Body of pancreas (tissue), 4 donors: Measurements from ENCODE around the gene NCOA3.

ENCODE experiments used
- POLR2A ChIP-seq, 3 donors: fragments of 450-650 bp; IDR thresholded peaks; one replicate each; pipeline ENCODE4 v1.6.1; 2016; ENCODE audit warnings: antibody characterized with exemption in 3 of 3, mild to moderate bottlenecking in 2 of 3
- TF ChIP-seq, protein P1 (sequence below), 7 experiments: fragments of 450-650 bp in 4 of 7; fragments of 200-600 bp in 3 of 7; sonication (generic) in 3 of 7; IDR thresholded peaks; one replicate each; pipeline ENCODE4 v1.5.1; 2016 to 2019; ENCODE audit warnings: antibody characterized with exemption in 7 of 7

DNA sequence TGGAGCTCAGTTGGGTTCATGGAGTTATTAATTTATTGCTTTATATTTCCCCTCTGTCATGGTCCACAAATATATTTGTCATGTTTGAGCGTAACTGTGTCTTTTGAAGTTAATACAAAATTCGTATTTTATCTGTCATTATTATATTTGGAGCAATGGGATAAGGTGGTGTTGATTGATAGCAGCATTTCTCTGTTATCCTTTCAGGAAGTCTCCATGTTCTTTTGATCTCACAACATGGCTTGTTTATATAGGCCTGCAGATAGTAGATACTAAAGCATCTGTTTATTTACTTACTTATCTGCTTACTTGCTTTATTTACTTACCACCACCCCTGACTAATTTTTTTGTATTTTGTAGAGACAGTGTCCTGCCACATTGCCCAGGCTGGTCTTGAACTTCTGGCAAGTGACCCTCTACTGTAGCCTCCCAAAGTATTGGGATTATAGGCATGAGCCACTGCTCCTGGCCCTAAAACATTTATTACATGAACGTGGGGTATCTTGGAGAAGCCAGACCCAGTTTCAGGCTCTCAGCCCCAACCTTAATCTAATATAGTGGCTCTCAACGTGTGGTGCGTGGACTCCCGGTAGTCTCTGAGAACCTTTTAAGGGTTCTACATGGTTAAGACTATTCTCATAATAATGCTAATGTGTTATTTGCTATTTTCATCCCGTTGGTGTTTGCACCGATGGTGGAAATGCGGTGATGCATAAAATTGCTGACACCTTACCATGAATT lies 104.2 kb downstream of the NCOA3 start:
- TF ChIP-seq, protein P1, sequence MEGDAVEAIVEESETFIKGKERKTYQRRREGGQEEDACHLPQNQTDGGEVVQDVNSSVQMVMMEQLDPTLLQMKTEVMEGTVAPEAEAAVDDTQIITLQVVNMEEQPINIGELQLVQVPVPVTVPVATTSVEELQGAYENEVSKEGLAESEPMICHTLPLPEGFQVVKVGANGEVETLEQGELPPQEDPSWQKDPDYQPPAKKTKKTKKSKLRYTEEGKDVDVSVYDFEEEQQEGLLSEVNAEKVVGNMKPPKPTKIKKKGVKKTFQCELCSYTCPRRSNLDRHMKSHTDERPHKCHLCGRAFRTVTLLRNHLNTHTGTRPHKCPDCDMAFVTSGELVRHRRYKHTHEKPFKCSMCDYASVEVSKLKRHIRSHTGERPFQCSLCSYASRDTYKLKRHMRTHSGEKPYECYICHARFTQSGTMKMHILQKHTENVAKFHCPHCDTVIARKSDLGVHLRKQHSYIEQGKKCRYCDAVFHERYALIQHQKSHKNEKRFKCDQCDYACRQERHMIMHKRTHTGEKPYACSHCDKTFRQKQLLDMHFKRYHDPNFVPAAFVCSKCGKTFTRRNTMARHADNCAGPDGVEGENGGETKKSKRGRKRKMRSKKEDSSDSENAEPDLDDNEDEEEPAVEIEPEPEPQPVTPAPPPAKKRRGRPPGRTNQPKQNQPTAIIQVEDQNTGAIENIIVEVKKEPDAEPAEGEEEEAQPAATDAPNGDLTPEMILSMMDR (IDR thresholded peaks at IDR 0.05): no peak
- TF ChIP-seq POLR2A (IDR thresholded peaks at IDR 0.05): no peak
